ENCODE results near the gene PTPN6.

Gene PTPN6

GRCh38 chr12:6937481-6938352 is 13.4 kb upstream of the PTPN6 start:
- H3K4me3 ChIP-seq (ENCODE audit: low read depth, low read length): peak overlapping the region; percentile 82
- peak; percentile 94 for TF ChIP-seq CTCF (IDR thresholded peaks at IDR 0.05; ENCODE audit: low read depth, low read length, missing control alignments)
- DNase-seq (ENCODE audit: low read depth): peak; percentile 87

- no peak for DNase-seq (ENCODE audit: low read depth)
- H3K4me3 ChIP-seq (ENCODE audit: low read depth, low read length): peak overlapping the region; percentile 82
- TF ChIP-seq CTCF (IDR thresholded peaks at IDR 0.05; ENCODE audit: low read depth, low read length, missing control alignments): no peak
Measured at GRCh38 chr12:6938353-6939190, 12.6 kb upstream of the PTPN6 start.

GRCh38 chr12:6939191-6939540 is 12.0 kb upstream of the PTPN6 start:
- TF ChIP-seq CTCF (IDR thresholded peaks at IDR 0.05; ENCODE audit: low read depth, low read length, missing control alignments): no peak
- H3K4me3 ChIP-seq (ENCODE audit: low read depth, low read length): no peak overlapping the region
- DNase-seq (ENCODE audit: low read depth): no peak

- H3K4me3 ChIP-seq (ENCODE audit: low read depth, low read length): no peak overlapping the region
- DNase-seq (ENCODE audit: low read depth): no peak
- no peak for TF ChIP-seq CTCF (IDR thresholded peaks at IDR 0.05; ENCODE audit: low read depth, low read length, missing control alignments)
Measured at GRCh38 chr12:6941267-6941666, 9.9 kb upstream of the PTPN6 start.

GRCh38 chr12:6941782-6942181 is 9.4 kb upstream of the PTPN6 start:
- no peak overlapping the region for H3K4me3 ChIP-seq (ENCODE audit: low read depth, low read length)
- DNase-seq (ENCODE audit: low read depth): no peak
- no peak for TF ChIP-seq CTCF (IDR thresholded peaks at IDR 0.05; ENCODE audit: low read depth, low read length, missing control alignments)

- no peak for DNase-seq (ENCODE audit: low read depth)
Measured at GRCh38 chr12:6942331-6942665, 8.9 kb upstream of the PTPN6 start.

More at GRCh38 chr12:6942331-6942665, 8.9 kb upstream of the PTPN6 start:
- H3K4me3 ChIP-seq (ENCODE audit: low read depth, low read length): no peak overlapping the region
- TF ChIP-seq CTCF (IDR thresholded peaks at IDR 0.05; ENCODE audit: low read depth, low read length, missing control alignments): no peak

Data from GM12864 (cell line).